GM12892 (cell line): ENCODE data around the gene CAVIN2.

Source experiments
- POLR2A ChIP-seq: IDR thresholded peaks from 2 replicates; pipeline ENCODE4 v1.6.1; 2011; ENCODE audit warnings: low read depth, low read length, control low read depth
- POLR2AphosphoS5 ChIP-seq: IDR thresholded peaks from 2 replicates; pipeline ENCODE4 v1.6.1; 2011; ENCODE audit warnings: low read depth, low read length, control low read depth

DNA sequence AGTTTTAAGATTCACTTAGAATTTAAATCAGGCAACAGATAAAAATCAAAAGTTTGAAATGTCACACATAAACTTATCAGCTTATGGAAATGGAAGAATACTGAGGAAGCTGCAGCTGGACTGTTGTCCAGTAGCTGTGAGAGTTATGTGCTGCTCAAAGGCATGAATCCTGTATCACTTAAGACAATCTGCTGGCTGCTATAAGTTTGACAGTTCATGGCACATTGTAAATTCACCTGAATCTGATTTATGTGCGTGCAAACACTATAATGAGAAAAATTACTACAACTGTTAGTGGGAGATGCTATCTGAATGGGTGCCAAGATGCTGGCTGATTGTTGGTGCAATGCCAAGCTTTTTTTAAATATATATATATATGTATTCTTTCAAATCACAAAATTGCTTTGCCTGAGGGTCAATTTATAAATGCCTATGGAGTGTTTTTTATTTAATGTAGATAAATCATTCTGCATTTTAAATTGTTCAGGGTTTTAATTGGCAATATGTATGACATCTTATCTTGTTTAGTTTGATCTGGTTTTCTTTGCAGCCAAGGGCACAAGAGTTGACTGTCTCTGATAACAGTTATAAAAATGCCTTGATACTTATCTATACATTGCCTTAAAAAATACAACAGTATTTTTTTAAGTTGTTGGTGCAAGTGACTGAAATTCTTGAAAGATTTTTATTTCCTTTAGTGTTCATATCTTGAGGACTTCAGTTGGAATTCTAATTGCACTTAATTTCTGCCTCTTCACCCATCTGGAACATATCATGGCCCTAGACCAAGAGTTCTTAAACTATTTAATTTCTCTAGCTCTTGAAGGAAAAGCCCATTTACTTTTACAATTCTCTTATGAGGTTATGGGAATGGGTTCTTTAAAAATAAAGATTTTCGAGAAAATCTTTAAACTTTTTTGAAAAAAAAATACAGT is 48.7 kb downstream of the CAVIN2 start:
- TF ChIP-seq POLR2A (no peak), POLR2AphosphoS5 (no peak)
